Fibroblast of mammary gland (primary cell): ENCODE measurements around the gene SLK.

ENCODE experiments used
- DNase-seq: peaks from one replicate; pipeline ENCODE4 v3.0.0-alpha.2; 2010; ENCODE audit warnings: low read depth
- H3K4me3 ChIP-seq: 2 replicates; pipeline ENCODE4 v1.5.1; 2011; ENCODE audit warnings: low read depth, mild to moderate bottlenecking, low read length, moderate library complexity; ENCODE audit not compliant: control insufficient read depth
- CTCF ChIP-seq: conservative IDR thresholded peaks from 2 replicates; pipeline ENCODE4 v1.5.1; 2011; ENCODE audit warnings: low read depth, low read length, inconsistent platforms; ENCODE audit not compliant: control insufficient read depth, insufficient read depth

SLK gene

GRCh38 chr10:103951942-103952341 is 15.0 kb upstream of the SLK start:
- no peak for DNase-seq
- H3K4me3 ChIP-seq, result no peak overlapping the region
- TF ChIP-seq CTCF, result no peak

DNA sequence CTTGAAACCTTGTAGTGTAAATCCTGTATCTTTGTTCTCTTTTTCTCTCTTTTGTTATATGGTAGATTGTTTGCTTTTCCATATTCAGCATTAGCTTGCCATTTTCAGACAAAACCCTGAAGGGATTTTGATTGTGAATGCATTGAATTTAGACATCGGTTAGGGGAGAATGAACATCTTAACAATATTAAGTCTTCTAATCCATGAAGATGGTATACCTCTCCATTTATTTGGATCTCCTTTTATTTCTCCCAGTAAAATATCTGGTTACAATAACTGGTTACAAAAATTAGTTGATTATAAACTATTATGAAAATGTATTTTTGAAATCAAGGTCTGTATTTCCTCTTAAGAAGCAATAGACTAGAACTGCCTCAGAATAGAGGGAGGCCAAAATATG is 12.4 kb upstream of the SLK start:
- no peak for DNase-seq
- no peak overlapping the region for H3K4me3 ChIP-seq
- TF ChIP-seq CTCF, result no peak

DNA sequence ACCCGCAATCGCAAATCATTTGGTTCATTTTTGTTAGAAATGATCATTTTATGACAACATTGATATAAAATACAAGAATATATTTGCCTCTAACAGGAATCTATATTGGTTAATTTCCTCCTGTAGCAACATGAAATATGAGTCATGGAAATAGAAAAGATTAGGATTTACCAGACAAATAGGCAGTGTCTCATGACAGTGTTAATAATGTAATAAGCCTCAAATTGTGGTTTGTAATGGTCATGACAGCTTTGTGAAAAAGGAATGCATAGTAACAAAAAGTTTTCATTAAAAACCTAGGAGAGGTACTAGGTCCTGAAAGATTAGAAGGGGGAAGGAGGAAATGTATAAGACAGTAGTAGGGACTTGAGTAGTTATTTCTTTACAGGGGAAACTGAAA is 7.9 kb upstream of the SLK start:
- no peak for DNase-seq
- no peak for TF ChIP-seq CTCF

DNA sequence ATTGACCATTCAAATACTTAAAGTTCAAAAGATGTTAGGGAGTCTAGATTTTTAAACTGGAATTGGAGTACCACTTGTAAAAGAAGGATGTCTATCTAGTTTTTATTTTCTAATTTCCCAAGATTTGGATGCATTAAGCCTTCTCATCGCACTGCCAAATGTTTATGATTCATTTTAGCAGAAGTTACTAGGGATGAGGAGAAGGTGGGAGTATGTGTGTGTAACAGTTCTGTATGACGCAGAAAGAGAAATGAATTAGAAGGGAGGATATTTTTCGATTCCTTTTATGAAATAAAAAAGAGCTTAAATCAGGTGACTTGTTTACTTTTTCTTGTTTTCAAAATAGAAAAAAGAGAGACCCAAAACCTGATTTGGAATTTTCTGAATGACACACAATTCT is 6.8 kb upstream of the SLK start:
- H3K4me3 ChIP-seq, result no peak overlapping the region
- DNase-seq, result peak; percentile 73
- TF ChIP-seq CTCF, result no peak

More for the DNA sequence above, 7.9 kb upstream of the SLK start:
- no peak overlapping the region for H3K4me3 ChIP-seq

DNA sequence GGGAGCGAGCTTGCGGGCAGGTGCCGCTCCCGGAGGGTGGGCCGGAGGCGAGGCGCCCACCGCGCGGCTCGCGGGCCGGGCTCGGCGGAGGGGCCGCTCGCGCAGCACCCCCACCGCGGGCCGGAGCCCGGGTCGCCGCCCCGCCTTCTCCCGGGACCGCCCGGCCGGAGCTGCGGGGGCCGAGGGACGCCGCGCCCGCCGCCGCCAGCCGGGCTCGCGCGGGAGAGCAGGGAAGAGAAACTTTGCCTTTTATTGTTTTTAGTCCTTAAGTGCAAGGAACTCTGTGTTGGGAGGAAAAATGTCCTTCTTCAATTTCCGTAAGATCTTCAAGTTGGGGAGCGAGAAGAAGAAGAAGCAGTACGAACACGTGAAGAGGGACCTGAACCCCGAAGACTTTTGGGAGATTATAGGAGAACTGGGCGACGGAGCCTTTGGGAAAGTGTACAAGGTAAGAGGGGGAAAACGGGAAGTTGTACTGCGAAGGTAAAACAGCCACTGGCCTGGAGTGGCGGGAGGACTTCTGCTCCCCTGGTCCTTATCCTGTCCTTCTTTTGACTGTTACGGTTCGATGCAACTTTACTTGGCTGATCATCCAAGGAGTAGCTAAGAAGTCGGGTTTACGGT is 620 bp downstream of the SLK start:
- peak overlapping the region; percentile 95 for H3K4me3 ChIP-seq
- no peak for TF ChIP-seq CTCF
- peak; percentile 30 for DNase-seq

GRCh38 chr10:103968441-103969391 is 1.8 kb downstream of the SLK start:
- no peak for TF ChIP-seq CTCF
- peak overlapping the region; percentile 95 for H3K4me3 ChIP-seq
- no peak for DNase-seq
